MV-4-11 (cell line): ENCODE measurements around the gene DTWD2.
"Not testable (repeated sequence)": the region's sequence is repeated elsewhere in the genome, so short reads cannot be mapped to it uniquely, and the experiment has no call there.

Source experiments
- DNase-seq: peaks from one replicate; lab custom pipeline; 2025; lab: John Stamatoyannopoulos, UW

DTWD2 gene

DNA sequence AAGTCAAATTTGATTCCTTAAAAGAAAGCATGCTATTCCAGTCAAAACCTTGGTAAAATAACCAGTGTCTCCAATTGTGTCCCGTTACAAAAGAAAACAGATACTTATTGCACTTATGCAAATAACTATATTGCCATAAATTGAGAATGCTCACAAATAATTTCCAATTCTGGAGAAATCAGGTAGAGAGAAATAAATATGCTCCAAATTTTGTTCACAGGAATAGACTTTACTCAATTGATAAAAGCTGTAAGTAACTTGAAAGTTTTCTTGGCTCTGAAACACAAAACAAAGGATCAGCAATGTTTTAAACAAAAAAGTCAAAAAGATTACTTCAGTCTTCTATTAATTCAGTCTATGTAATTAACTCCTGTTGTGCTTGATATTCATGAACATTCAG is 7.8 kb upstream of the DTWD2 start:
- DNase-seq, result peak; percentile 4

GRCh38 chr5:118994595-118994994 is 6.2 kb upstream of the DTWD2 start:
- no peak for DNase-seq

- not testable (repeated sequence) for DNase-seq
Measured at GRCh38 chr5:118993118-118993517, 4.8 kb upstream of the DTWD2 start.

DNA sequence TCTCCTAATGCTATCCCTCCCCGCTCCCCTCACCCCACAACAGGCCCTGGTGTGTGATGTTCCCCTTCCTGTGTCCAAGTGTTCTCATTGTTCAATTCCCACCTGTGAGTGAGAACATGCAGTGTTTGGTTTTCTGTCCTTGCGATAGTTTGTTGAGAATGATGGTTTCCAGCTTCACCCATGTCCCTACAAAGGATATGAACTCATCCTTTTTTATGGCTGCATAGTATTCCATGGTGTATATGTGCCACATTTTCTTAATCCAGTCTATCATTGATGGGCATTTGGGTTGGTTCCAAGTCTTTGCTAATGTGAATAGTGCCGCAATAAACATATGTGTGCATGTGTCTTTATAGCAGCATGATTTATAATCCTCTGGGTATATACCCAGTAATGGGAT is 3.7 kb upstream of the DTWD2 start:
- DNase-seq, result not testable (repeated sequence)

- DNase-seq, result no peak
Measured at GRCh38 chr5:118990582-118990981, 2.2 kb upstream of the DTWD2 start.

GRCh38 chr5:118989816-118990215 is 1.5 kb upstream of the DTWD2 start:
- DNase-seq, result no peak

DNA sequence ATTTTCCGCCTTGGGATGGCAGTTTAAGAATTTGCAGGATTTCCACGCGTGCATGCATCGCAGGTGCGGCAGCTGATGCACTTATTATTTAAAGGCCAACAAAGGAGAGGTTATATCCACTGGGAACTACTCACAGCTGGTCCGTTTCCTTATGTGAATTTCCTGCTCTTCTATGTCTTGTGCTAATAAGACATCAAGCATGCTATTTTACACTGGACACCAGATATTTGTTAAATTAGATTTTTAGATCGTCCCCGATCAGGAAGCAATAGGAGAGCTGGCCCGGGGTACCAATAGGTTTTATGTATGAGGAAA is 476 bp upstream of the DTWD2 start:
- no peak for DNase-seq

DNA sequence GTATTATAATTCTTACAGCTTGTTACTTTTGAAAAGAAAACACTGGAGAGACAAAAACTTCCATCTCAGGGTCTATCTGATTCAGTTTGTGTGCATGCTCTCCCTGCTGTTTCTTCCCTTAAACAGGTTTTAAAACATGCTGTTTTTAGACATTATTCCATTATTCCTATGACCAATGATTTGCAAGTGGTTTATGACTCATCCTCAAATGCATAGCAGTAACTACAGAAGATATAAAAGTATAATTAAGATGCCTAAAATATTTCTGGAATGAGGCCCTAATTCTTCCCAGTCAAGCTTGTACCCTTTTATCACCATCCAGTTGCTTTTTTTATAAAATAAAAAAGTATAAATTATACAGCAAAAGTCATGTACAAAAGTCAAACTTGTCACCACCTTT is 3.7 kb downstream of the DTWD2 start:
- no peak for DNase-seq

DNA sequence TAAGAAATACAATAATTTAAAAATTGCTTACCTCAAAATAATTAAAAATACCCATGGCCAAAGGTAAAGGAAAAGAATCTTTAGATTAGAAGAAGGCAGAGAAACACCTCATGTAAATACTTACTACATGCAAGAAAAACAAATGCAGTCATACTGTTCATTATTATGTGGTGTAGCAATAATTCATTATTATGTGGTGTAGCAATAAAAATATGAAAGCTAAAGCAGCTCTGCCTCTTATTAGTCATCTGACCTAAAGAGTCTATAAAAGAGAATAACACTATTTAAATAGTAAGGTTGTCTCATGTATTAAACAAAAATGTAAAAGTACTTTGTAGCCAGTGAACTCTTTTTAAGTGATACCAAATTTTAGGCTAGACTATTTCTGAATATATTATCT is 6.6 kb downstream of the DTWD2 start:
- DNase-seq, result no peak

DNA sequence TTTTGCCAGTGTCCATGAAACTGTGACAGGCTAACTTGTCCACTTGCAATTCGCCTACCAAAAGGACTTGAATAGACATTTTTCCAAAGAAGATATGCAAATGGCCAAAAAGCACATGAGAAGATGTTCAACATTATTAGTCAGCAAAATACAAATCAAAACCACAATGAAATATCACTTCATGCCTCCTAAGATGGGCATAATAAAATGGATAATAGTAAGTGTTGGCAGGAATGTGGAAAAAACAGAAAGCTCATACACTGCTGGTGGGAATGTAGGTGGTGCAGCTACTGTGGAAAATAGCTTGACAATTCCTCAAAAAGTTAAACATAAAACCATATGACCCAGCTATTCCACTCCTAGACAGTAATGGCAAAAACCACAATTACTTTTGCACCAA is 7.9 kb downstream of the DTWD2 start:
- DNase-seq, result no peak

DNA sequence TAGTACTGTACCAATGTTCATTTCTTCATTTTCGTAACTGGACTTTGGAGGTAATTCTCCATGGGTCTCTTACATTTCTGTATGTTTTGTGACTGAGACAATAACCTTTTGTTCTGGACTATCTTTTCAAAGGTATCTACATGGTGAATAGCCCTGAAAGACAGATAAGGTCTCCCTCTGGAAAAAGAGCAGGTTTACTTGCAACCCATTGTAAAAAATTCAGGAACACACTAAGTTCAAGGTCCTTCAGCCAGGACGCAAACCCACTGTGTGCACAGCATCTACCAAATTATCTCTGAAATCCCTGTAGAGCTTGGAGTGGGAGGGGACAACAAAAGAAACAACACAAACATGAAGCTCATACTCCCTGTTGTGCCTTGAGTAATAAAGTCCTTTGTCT is 8.3 kb downstream of the DTWD2 start:
- no peak for DNase-seq

- not testable (repeated sequence) for DNase-seq
Measured at GRCh38 chr5:118973779-118974445, 14.4 kb downstream of the DTWD2 start.

DNA sequence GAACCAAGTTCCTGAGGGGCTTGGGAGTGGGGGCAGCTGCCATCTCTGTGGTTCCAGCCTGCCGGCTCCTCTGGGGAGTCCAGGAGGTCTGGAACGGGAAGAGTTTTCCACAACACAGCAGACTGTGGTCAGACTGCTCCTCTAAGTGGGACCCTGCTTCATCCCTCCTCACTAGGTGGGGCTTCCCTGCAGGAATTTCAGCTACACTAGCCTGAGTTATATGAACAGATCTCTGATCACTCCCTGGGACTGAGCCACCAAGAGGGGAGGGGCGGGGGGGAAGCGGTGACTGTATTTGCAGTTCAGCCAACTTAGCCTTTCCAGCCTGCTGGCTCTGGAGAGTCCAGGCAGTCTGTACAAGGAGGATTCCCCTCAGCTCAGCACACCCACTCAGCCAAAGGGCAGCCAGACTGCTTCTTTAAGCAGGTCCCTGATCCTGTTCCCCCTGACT is 19.4 kb downstream of the DTWD2 start:
- no peak for DNase-seq

DNA sequence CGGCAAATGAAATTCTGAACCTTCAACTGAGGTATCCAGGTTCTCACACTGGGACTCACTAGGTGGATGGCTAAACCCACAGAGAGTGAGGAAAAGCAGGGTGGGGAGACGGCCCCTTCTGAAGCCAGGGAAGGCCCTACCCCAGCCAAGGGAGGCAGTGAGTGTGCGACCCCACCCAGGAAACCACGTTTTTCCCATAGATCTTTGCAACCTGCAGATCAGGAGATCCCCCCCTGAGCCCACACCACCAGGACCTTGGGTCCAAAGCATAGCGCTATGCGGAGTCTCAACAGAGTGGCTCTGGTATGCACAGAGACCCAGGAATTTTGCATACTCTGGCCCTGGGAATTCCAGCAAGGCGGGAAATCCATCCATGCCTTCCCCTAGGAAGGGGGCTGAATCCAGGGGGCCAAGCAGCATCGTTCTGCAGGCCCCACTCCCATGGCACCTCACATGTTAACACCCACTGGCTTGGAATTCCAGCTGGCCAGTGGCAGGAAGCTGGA is 19.9 kb downstream of the DTWD2 start:
- no peak for DNase-seq

GRCh38 chr5:118967059-118967508 is 21.3 kb downstream of the DTWD2 start:
- no peak for DNase-seq

- no peak for DNase-seq
Measured at GRCh38 chr5:118965890-118966289, 22.5 kb downstream of the DTWD2 start.

GRCh38 chr5:118964970-118965369 is 23.4 kb downstream of the DTWD2 start:
- not testable (repeated sequence) for DNase-seq

DNA sequence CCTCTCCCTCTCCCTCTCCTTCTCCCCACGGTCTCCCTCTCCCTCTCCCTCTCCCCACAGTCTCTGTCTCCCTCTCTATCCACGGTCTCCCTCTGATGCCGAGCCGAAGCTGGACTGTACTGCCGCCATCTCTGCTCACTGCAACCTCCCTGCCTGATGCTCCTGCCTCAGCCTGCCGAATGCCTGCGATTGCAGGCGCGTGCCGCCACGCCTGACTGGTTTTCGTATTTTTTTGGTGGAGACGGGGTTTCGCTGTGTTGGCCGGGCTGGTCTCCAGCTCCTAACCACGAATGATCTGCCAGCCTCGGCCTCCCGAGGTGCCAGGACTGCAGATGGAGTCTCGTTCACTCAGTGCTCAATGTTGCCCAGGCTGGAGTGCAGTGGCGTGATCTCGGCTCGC is 24.0 kb downstream of the DTWD2 start:
- not testable (repeated sequence) for DNase-seq

GRCh38 chr5:118963169-118963568 is 25.2 kb downstream of the DTWD2 start:
- DNase-seq, result no peak

- DNase-seq, result no peak
Measured at GRCh38 chr5:118960557-118960956, 27.8 kb downstream of the DTWD2 start.

- DNase-seq, result peak; percentile 27
Measured at GRCh38 chr5:118956727-118957126, 31.6 kb downstream of the DTWD2 start.

DNA sequence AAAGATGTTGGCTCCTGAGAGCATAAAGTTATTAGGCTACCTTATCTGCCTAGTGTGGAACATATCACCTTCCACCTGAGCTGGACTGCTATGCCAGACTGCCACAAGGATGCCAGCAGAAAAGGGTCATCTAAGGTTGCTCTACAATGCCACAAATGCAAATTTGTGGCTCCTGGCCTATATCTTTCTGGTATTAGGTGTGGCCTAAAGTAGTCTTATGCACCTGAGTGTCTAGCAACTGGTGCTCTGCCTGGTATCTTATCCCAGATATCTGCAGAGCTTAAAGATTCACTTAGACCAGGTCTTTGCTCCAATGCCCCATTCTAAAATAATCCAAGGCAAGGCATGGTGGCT is 34.7 kb downstream of the DTWD2 start:
- DNase-seq, result no peak

DNA sequence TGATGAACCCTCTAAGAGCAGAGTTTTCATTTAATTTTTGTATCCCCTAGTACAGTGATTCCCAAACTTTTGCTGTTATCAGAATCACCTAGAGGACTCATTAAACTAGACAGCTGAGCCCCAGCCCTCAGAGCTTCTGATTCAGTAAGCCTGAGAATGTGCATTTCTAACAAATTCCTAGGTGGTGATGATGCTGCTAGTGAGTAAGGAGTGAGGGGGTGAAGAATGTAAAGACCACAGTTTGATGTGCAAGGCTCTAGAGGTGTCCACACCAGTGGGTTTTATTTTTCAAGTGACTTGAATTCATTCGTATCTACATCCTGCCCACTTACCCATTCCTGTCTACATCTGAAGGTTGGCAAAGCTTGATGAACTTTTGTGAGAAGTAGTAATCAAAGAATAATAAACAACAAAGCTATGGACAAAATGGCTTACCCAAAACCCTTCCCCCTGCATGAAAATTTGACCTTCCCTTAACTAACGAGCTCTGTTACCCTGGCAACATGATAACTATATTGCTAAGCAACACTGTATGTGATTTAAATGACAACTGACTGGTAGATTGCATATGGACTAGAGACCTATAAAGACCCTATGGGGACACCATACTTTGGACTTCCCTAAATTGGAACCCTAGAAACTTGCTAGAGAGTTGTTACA is 35.2 kb downstream of the DTWD2 start:
- no peak for DNase-seq

DNA sequence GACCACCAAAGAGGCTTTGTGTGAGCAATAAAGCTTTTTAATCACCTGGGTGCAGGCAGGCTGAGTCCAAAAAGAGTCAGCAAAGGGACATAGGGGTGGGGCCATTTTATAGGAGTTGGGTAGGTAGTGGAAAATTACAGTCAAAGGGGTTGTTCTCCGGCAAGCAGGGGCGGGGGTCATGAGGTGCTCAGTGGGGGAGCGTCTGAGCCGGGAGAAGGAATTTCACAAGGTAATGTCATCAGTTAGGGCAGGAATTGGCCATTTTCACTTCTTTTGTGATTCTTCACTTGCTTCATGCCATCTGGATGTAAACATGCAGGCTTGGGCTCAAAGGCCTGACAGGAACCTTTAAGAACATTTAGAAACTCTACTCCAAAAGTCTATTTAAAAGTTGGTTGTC is 36.0 kb downstream of the DTWD2 start:
- not testable (repeated sequence) for DNase-seq
